T1000 (cell line): Measurements from ENCODE around the gene USP14.

Source experiments
- DNase-seq: peaks from one replicate; lab custom pipeline; 2025; ENCODE audit warnings: mixed read lengths; lab: John Stamatoyannopoulos, UW

The USP14 gene

GRCh38 chr18:159933-160332 lies 1.6 kb downstream of the USP14 start:
- DNase-seq = no peak

- DNase-seq = no peak
These were observed 2.6 kb downstream of the USP14 start for GRCh38 chr18:160831-161570.

GRCh38 chr18:172361-172760 lies 14.0 kb downstream of the USP14 start:
- DNase-seq = no peak

DNA sequence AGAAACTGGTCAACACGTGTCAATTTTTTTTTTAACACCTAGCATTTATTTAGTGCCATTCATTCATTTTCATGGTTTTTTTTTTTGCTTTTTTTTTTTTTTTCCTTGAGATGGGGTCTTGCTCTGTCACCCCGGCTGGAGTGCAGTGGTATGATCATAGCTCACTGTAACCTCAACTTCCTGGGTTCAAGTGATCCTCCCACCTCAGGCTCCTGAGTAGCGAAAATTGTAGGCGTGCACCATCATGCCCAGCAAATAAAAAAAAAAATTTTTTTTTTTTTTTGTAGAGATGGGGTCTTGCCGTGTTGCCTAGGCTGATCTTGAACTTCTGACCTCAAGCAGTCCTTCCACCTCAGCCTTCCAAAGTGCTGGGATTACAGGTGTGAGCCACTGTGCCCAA lies 21.1 kb downstream of the USP14 start:
- no peak for DNase-seq

GRCh38 chr18:181711-182110 lies 23.4 kb downstream of the USP14 start:
- no peak for DNase-seq

GRCh38 chr18:183769-184168 lies 25.4 kb downstream of the USP14 start:
- no peak for DNase-seq

- no peak for DNase-seq
These were observed 30.9 kb downstream of the USP14 start for GRCh38 chr18:189254-189653.

DNA sequence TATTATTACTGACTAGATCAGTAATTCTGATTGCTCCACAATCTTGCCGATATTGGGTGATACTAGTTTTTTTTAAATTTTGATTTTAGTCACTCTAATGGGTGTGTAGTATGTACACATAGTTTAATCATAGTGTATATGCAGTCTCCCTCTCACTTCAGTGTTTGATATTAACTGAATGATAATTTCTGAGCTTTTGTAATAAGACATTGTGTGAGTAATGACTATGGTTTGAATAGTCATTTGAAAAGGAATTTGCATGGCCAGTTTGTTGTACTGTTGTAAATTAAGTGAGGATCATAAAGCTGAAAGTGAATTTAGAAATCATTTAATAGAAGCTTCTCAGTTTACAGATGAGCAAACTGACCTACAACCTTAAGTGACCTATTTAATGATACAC lies 33.4 kb downstream of the USP14 start:
- DNase-seq = no peak

DNA sequence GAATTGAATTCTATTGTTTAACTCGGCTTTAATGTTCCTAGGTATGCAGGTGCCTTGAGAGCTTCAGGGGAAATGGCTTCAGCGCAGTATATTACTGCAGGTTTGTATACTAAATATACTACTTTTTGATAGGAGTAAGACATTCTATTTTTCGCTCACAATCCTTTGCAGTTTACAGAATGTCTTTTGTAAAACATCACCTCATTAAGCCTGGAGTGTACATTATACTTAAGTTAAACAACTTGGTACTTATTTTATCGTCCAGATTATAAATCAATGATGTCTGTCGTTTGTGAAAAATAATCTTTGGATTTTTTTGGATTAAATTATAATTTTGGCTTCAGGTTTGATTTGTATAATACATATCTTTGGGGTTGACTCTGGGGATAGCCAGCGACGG lies 34.4 kb downstream of the USP14 start:
- no peak for DNase-seq

DNA sequence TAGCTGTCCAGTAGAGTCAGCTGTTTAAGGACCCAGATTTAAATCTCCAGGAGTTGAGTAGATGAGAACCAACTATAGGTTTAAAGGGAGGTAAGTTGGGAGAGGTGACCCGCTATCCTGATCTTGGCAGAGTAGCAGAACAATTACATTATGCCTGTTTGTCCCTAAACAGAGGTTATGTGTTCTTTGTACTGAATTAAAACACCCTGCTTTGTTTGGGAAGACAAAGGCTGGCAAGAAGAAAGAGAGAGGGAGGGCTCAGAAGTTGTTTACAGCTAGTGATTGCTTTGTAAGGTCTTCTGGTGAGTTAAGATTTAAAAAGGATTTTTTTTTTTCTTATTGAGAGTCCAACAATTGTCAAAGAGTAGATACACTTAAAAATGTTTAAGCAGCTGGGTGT lies 37.3 kb downstream of the USP14 start:
- DNase-seq = no peak

DNA sequence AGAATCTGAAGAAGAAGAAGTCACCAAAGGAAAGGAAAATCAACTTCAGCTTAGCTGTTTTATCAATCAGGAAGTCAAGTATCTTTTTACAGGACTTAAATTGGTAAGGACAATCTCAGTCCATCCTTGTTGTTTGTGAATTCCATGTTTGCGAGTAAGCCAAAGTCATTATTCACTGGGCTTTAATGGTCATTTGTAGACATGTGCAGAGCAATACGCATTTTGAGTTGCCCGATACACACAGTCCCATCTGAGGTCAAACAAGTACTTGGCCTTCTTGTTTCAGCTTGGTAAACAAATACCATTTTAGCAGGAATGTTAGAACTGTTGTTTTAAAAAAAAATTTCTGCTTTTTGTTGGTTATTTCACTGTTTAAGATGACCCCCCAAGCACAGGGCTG lies 40.9 kb downstream of the USP14 start:
- DNase-seq = no peak

- no peak for DNase-seq
These were observed 41.4 kb downstream of the USP14 start for GRCh38 chr18:199768-200167.

DNA sequence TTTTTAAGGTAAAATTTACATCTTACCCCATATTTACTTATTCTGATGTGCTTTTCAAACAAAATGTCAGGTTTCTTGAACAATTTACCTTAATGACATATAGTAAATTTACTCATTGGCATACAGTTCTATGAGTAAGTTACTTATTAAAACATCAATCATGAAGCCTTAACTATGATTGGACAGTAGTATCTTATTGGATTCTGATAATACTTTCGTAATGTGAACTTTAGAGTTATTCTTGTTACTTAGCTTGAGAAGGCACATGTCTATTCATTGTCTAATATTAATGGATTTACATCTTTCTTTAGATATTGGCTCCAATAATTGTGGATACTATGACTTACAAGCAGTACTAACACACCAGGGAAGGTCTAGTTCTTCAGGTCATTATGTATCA lies 51.7 kb downstream of the USP14 start:
- DNase-seq = no peak

DNA sequence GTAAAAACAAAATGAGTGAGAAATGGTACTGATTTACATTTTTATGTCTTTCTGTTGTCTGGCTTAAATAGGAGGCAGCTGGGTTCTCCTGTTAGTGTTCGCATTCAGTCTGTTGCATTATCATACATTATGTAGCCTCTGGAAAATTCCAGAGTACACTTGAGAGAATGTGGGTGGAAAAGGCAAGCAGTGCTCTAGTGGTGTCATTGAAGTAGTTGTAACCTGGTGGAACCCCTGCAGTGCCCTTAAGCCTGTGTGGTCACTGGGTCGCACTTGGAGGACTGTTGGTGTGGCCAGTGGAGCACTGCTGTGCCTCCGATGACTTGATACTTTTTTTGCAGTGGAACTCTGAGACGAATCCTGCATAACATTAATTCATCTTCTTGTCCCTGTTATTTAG lies 52.4 kb downstream of the USP14 start:
- DNase-seq = no peak

DNA sequence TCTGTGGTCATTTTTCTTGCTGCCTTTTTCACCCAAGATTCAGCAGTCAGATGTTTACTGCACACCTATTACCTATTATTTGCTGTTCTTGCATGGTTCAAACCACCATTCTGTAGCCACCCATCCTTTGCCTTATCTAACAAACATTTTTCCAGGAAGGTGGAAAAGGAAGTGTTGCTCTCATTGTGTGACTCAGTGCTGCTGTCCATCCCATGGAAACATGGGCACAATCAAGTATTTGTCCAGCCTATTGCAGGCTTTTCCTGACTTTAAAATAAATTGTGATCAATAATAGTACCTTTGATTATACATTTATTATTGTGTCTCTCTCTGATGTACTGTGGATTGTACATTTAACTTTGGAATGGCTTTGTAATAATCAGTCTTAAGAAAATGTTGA lies 53.2 kb downstream of the USP14 start:
- DNase-seq = no peak

DNA sequence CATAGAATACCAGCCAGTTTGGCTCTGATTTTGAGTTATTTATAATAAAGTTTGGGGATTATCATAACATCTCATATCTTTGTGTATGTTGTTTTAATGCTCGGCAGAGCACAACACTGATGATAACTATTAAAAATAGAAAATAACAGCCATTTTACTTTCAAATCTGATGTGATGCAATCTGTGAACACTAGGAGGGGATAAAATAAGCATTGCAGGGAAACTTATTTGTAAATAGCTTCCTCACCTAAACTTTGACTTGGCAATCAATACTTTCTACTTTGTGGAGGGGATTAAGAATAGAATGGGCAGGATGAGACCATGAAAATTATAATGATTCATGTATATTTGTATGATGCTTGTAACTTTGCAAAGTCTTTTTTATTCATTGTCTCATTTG lies 54.4 kb downstream of the USP14 start:
- no peak for DNase-seq

DNA sequence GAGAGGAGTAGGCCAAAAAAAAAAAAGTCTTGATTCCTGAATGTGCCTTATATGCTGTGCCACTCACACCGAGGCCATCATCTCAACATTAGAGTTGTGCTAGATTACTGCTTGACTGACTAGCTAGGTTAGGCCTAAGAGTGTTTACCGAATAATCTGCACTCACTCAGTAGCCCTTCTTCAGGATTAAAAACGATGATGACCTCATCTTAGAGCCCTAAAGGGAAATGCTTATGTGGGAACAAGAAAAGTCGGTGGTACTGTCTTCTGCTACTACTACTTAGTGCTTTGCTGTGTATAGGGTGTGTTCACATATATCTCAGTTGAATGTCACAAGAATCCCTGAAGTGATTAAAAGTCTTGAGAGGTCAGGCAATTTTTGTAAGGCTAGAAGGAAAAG lies 55.1 kb downstream of the USP14 start:
- no peak for DNase-seq

DNA sequence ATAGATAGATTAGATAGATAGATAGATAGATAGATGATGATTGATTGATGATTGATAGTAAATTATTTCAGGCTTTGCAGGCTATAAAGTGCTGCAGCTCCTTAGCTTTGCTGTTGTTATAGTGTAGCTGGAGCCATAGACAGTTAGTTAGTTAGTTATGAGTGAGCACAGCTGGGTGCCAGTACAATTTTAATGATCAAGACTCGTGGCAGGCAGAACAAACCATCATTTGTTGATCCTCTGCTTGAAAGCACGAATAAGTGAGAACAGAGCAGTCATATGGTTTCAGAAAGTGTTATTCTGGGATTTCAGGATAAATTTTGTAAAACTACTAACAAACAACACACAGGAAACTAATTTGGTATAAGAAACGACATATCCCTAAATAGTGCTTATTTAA lies 55.6 kb downstream of the USP14 start:
- DNase-seq = no peak

DNA sequence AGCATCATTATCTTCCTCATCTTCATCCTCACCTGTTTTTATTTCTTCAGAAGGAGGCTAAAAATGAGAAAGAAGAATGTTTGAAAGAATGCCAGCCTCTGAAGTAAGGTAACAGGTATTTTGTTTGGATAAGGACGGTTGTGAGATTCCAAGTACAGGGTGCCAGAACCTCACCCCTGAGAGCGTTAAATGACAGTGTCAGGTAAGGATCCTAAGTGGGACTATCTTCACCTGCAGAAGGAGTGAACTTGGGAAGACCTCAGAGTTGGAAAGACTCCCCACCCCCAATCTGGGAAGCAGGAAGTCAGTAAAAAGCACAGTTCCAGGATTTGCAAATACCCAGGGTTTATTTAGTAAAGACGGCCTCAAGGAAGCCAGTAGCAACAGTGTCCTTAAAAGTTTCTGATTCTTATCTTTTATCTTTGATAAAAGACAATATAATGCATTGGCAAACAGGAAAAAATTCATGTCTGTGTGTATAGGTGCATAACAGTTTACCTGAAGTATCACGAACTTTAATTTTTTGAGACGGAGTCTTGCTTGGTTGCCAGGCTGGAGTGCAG lies 57.2 kb downstream of the USP14 start:
- DNase-seq = no peak

DNA sequence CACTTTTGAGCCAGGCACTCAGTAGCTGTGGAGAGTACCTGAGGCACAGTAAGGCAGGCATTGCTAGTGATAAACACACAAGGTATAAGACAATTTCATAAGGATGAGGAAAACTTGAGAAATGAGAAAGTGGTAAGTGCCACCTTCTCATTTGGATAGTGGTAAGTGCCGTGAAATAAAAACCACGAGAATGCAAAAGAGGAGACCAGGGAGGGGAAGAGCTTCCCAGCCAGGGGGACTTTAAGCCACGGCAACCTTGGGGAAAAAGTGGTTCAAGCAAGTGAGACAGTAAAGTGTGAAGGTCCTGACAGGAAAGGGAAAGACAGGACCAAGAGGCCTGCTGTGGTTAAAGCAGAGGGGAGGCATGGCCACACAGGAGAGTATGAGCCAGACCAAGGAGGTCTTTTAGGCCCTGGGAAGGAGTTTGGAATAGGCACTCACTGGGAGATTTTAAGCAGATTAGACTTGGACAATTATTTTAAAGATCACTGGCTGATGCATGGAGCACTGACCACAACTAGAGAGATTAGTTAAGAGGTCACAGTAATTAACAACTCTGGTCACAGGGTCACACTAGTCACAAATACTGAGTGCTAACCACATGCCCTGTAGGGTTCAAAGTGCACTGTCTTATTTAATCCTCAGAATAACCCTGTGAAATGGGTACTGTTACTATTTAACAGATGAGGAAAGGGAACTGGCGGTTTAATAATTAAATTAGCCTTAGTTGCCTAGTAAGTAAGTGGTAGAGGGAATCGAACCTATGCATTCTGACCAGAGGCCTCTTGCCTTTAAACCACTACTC lies 59.4 kb downstream of the USP14 start:
- no peak for DNase-seq

DNA sequence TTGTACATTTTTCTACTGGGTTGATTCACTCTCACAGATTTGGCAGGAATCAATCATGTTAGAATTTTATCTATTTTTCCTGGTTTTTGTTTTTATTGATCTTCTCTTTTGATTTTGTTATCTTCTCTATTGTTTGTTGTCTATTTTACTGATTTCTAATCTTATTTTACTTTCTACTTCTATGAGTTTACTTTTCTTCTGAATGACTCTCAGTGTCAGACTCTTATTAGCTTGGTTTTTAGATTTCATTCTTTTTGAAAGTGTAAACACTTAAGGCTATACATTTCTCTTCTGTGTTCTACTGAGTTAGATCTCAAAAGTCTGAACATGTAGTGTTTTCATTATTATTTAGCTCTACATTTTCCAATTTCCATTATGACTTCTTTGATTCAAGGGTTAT lies 62.4 kb downstream of the USP14 start:
- DNase-seq = no peak

GRCh38 chr18:225745-226144 lies 67.4 kb downstream of the USP14 start:
- DNase-seq = no peak

GRCh38 chr18:227374-227773 lies 69.0 kb downstream of the USP14 start:
- no peak for DNase-seq
